Osteoblast (primary cell): ENCODE data around the gene PMEL. TPM values are rescaled to one million over a fixed set of nuclear protein-coding genes. Genes with fewer than 3 reads are reported as not detected.
A peak's percentile ranks its signal among the peaks of the same experiment; 100 is the strongest.
"Not testable (repeated sequence)": the region's sequence is repeated elsewhere in the genome, so short reads cannot be mapped to it uniquely, and the experiment has no call there.

Experiments used
- DNase-seq: peaks from one replicate; pipeline ENCODE4 v3.0.0; 2011; ENCODE audit warnings: low spot score, mixed read lengths; ENCODE audit not compliant: insufficient read length; ENCODE audit errors: missing footprints
- H2AFZ ChIP-seq: 2 replicates; pipeline ENCODE4 v1.6.0; 2011; ENCODE audit warnings: mild to moderate bottlenecking, low read length
- H3K27ac ChIP-seq: 2 replicates; pipeline ENCODE4 v1.5.1; 2011; ENCODE audit warnings: mild to moderate bottlenecking, low read depth, low read length, moderate library complexity
- H3K27me3 ChIP-seq: 2 replicates; pipeline ENCODE4 v1.6.0; 2012; ENCODE audit warnings: mild to moderate bottlenecking, control low read depth, inconsistent platforms, low read length, moderate library complexity; ENCODE audit not compliant: insufficient read depth
- H3K36me3 ChIP-seq: 2 replicates; pipeline ENCODE4 v1.5.1; 2011; ENCODE audit warnings: mild to moderate bottlenecking, low read length, control low read depth, moderate library complexity; ENCODE audit not compliant: insufficient read depth
- H3K4me1 ChIP-seq: 2 replicates; pipeline ENCODE4 v1.5.1; 2011; ENCODE audit warnings: mild to moderate bottlenecking, low read length, control low read depth, moderate library complexity; ENCODE audit not compliant: insufficient read depth
- H3K4me2 ChIP-seq: 2 replicates; pipeline ENCODE4 v1.6.0; 2011; ENCODE audit warnings: mild to moderate bottlenecking, low read length; ENCODE audit not compliant: insufficient read depth
- H3K4me3 ChIP-seq: fragments of 200-600 bp; sonication (generic); 3 replicates; pipeline ENCODE4 v1.5.1; 2012; ENCODE audit warnings: mild to moderate bottlenecking, low read length, inconsistent platforms; ENCODE audit not compliant: insufficient read depth
- H3K79me2 ChIP-seq: 2 replicates; pipeline ENCODE4 v1.6.0; 2012; ENCODE audit warnings: mild to moderate bottlenecking, low read length, control low read depth, inconsistent platforms; ENCODE audit not compliant: insufficient read depth
- H3K9me3 ChIP-seq: 2 replicates; pipeline ENCODE4 v1.5.1; 2011; ENCODE audit warnings: low read depth, low read length, control low read depth
- H4K20me1 ChIP-seq: 2 replicates; pipeline ENCODE4 v1.6.0; 2012; ENCODE audit warnings: mild to moderate bottlenecking, low read length, control low read depth; ENCODE audit not compliant: insufficient read depth
- CTCF ChIP-seq: IDR thresholded peaks from 2 replicates; pipeline ENCODE4 v1.5.1; 2011; ENCODE audit warnings: mild to moderate bottlenecking, low read depth, low read length, moderate library complexity; ENCODE audit errors: extremely low read depth
- total RNA-seq: library from RNA; depleted of rRNA; stranded (reverse); fragments of >200 nt; gene quantifications from 2 replicates; pipeline ENCODE4 v1.2.3, GENCODE V29; 2012

Gene PMEL
- total RNA-seq, 1 donor, result 0.72 TPM

GRCh38 chr12:56010111-56010570 lies 44.3 kb upstream of the PMEL start:
- H3K79me2 ChIP-seq, result no peaks in the 10 kb centered on the region
- no peak overlapping the region for H3K4me3 ChIP-seq
- H3K4me1 ChIP-seq, result peaks cover 7% of the 10 kb centered on the region
- no peak overlapping the region for H3K27ac ChIP-seq
- no peaks in the 10 kb centered on the region for H3K36me3 ChIP-seq
- H3K4me2 ChIP-seq, result no peak overlapping the region
- no peak for TF ChIP-seq CTCF
- no peaks in the 10 kb centered on the region for H4K20me1 ChIP-seq
- no peaks in the 10 kb centered on the region for H3K9me3 ChIP-seq
- DNase-seq, result no peak
- H3K27me3 ChIP-seq, result no peaks in the 10 kb centered on the region
- H2AFZ ChIP-seq, result no peak overlapping the region

DNA sequence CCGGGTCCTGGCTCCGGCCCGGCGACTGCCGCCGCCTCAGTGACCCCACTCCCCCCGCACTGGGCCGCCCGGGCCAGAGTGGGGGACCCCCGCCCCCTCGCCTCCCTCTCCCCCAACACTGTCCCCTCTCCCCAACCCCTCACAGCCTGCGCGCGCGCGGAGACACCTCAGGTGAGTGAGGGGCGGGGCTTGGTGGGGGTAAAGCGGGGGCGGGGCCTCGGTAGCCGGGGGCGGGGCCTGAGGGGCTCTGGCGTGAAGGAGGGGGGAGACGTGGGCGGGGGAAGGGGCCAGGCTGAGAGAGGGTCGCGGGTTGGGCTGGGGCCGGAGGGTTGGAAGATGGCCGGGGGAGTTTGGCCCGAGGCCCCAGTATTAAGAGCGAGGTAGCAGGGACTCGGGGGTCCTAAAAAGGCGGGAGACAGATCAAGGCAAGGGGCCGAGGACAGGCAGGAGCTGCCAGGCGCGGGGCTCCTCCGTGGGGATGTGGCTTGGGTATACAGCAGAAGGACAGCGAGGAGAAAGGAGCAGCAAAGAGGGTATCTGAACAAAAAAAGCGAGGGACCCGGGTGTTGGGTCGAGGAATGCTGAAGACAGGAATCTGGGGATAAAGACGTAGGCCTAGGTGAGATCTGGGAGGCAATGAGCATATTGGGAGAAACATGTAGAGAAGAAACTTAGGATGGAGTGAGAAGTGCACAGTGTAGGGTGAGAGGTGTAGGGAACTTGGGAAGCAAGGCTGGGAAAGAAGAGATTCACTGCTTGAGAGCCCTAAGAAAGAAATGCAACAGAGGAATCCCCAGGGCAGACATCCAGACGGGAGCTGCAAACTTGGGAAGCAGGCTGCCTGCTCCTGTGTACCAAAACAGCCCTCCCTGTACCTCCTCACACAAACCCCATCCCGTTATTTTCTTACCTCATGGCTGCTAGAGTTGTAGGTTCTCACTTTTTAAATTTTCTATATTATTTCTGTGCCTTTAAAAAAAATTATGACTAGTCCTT lies 42.0 kb upstream of the PMEL start:
- H3K9me3 ChIP-seq, result no peaks in the 10 kb centered on the region
- H2AFZ ChIP-seq, result peak overlapping the region; percentile 86
- no peaks in the 10 kb centered on the region for H3K79me2 ChIP-seq
- no peak for TF ChIP-seq CTCF
- no peaks in the 10 kb centered on the region for H4K20me1 ChIP-seq
- peak overlapping the region; percentile 92 for H3K4me2 ChIP-seq
- DNase-seq, result peak; percentile 91
- H3K36me3 ChIP-seq, result peaks cover 3% of the 10 kb centered on the region
- H3K4me1 ChIP-seq, result peaks cover 7% of the 10 kb centered on the region
- H3K27ac ChIP-seq, result peak overlapping the region; percentile 24
- no peaks in the 10 kb centered on the region for H3K27me3 ChIP-seq
- H3K4me3 ChIP-seq, result peak overlapping the region; percentile 77

DNA sequence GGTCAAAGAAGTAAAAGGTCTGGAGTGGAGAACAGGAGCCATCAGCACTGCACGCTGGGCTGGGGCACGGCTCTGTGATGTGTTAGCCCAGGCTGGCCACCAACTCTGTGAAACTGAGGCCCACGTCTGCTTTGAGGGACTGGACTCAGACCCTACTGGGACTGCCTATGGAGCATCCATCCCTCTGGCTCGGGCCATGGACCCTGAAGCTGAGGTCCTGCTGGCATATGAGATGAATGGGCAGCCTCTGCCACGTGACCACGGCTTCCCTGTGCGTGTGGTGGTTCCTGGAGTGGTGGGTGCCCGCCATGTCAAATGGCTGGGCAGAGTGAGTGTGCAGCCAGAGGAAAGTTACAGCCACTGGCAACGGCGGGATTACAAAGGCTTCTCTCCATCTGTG lies 38.4 kb upstream of the PMEL start:
- H3K4me1 ChIP-seq, result peaks cover 7% of the 10 kb centered on the region
- H3K79me2 ChIP-seq, result no peaks in the 10 kb centered on the region
- H2AFZ ChIP-seq, result no peak overlapping the region
- H3K9me3 ChIP-seq, result no peaks in the 10 kb centered on the region
- TF ChIP-seq CTCF, result no peak
- H4K20me1 ChIP-seq, result no peaks in the 10 kb centered on the region
- H3K4me2 ChIP-seq, result no peak overlapping the region
- H3K36me3 ChIP-seq, result peaks cover 10% of the 10 kb centered on the region
- no peak for DNase-seq
- no peak overlapping the region for H3K27ac ChIP-seq
- H3K4me3 ChIP-seq, result no peak overlapping the region
- no peaks in the 10 kb centered on the region for H3K27me3 ChIP-seq

DNA sequence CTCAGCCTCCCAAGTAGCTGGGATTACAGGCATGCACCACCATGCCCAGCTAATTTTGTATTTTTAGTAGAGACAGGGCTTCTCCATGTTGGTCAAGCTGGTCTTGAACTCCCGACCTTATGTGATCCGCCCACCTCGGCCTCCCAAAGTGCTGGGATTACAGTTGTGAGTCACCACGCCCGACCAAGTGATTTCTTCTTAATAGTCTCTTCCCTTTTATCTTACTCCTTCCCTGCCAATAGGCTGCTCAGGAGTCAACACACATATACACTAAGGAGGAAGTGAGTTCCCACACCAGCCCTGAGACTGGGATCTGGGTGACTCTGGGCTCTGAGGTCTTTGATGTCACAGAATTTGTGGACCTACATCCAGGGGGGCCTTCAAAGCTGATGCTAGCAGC lies 37.5 kb upstream of the PMEL start:
- H2AFZ ChIP-seq, DNase-seq, H3K4me3 ChIP-seq, H3K9me3 ChIP-seq, H3K27me3 ChIP-seq, H3K4me2 ChIP-seq, H3K27ac ChIP-seq, H4K20me1 ChIP-seq, H3K79me2 ChIP-seq, H3K4me1 ChIP-seq: not testable (repeated sequence)
- H3K36me3 ChIP-seq, result peaks cover 10% of the 10 kb centered on the region
